ENCODE results near the gene XRCC4.
"Not testable (repeated sequence)": the region's sequence is repeated elsewhere in the genome, so short reads cannot be mapped to it uniquely, and the experiment has no call there.

XRCC4 gene

DNA sequence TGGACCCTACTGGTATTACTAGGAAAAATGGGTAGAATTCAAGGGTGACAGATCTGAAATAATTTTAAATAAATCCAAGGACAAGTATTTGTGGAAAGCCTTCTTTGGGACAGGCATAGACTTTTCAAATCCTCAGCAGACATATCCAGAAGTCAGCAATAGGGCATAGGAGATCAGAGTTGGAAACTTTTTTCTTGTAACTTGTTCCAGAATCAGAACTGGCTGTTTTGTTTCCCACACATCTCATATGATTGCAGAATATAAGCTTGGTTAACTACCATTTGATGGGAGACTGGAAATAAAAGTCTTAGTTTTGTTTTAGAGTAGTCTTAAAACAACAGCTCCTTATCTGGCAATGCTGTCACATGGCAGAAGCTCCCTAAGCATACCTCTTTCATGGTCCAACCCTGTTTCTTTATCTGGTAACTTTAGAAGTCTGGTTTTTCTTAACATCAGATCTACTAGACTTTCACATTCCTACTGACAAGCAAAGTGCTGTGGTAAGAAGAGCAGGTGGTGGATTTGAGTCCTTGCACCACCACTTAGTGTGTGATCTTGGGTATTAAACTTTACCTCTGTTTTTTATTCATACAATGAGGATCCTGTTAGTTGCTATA is 25.1 kb downstream of the XRCC4 start:
- in situ Hi-C loops (cut with MboI; ENCODE audit: low pct_unique_long_range_greater_than_20kb, low sequenced_read_pairs), result no loop called here
- no peak for DNase-seq

DNA sequence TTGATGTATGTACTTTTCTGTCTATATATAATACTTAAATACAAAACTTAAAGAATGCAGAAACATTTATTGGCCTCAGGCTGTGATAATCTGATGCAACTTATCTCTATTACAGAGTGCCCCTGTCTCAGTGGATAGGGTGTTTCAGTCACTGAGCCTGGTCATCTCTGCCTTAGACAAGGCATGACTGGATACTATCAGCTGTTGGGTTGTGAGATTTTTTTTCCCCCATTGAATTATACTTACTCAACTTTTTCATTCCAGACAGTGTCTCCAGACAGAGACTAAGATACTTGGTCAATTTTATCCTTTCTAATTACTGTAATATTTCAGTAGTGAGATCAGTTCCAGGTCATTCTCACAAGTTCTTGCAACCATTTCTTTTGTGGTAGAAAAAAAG is 26.7 kb downstream of the XRCC4 start:
- in situ Hi-C loops (cut with MboI; ENCODE audit: low pct_unique_long_range_greater_than_20kb, low sequenced_read_pairs), result no loop called here
- DNase-seq, result no peak

DNA sequence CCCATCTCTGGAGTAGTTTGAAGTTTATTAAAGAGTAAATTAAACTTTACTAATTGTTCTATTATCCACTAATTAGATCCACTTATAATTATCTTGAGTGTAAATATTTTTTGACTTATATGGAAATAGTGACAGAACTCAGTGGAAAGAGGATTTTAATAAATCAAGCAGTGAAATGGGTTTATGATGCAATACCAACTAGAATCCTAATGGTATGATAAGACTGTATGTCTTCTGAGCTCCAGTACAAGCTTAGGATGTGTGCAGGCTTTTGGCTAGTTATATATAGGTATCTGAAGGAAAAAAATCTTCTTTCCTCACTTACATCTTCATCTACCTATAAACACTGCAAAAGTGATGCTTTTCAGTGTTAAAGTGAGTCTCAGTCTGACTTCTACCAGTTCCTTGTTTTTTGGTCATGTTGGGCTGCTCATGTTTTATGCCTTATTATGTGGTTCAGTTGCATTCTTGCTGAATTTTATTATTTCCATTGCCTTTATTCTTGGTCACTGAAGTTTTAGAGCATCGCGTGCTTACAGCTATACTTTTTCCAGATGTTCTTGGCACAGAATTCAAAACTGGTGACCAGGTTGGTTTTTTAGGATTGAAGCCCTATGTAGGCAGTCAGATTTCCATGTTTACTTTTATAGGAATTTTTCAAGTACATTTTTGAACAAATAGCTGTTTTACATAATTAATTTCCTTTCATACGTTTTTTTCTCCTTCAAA is 30.5 kb downstream of the XRCC4 start:
- no peak for DNase-seq
- in situ Hi-C loops (cut with MboI; ENCODE audit: low pct_unique_long_range_greater_than_20kb, low sequenced_read_pairs), result no loop called here

DNA sequence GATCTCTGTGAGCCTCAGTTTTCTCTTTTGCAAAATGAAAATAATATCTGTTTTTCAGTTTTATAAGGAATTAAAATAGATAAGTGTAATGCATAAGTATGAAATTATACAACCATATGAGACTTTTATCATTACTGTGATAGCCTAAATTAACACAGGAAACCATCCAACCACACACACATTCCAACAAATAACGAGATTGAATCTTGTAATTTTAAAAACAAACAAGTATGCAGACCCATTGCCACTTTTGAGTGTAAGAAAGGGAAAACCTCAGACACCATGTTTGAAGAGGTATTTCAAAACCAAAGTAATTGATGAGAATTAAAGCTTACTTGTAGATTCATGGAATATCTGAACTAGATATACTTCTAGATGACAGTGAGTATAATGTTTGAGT is 32.0 kb downstream of the XRCC4 start:
- DNase-seq, result no peak
- in situ Hi-C loops (cut with MboI; ENCODE audit: low pct_unique_long_range_greater_than_20kb, low sequenced_read_pairs), result no loop called here

DNA sequence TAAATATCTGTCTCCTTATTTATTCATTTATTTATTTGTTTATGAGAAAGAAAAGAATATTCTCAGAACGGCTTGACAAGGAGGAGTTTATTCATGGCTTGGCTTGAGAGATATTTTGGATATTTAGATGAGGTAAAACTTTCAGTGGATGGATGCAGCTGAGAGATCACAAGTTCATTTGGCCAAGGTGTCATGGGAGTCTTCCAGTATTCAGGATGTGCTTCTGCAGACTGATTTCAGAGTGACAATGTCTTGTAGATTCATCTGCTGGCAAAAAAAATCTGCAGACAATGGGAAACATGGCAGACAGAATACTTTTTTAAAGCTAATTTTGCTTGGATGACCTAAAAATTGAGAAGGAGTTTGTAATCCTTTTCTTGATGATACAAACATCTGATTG is 38.5 kb downstream of the XRCC4 start:
- in situ Hi-C loops (cut with MboI; ENCODE audit: low pct_unique_long_range_greater_than_20kb, low sequenced_read_pairs), result no loop called here
- DNase-seq, result no peak

DNA sequence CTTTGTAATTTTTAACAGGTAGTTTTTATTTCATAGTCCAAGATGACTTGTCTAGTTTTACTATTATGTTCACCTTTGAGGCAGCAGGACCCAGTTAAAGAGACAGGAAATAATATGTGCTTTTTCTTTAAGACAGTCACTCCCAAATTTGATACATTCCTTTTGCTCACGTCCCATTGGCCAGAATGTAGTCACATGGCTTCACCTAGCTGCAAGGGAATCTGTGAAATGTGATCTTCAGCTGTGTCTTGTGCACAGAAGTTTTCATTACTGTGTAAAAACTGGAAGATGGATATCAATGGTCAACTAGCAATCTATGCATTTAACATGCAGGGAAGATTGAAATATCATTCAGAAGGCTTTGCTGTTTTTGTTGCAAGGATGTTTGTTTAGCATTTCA is 41.1 kb downstream of the XRCC4 start:
- DNase-seq, result no peak
- in situ Hi-C loops (cut with MboI; ENCODE audit: low pct_unique_long_range_greater_than_20kb, low sequenced_read_pairs), result no loop called here

DNA sequence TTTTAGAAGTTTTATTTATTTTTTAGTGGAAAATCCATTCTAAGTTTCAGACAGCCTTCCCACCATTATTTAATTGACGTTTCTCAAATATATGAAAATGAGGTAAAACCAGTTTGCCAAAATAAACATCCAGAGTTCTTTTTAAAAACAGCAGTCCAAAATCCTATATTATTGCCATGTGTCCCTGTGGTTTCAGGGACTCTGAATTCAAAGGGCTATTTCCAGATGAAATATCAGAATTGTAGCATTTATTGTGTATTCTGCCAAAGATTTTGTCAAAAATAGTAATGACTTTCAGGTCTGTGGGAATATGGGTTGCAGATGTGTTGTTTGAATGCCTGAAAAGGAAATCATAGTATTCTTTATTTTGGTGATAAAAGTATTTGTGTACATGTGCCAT is 41.6 kb downstream of the XRCC4 start:
- no peak for DNase-seq
- in situ Hi-C loops (cut with MboI; ENCODE audit: low pct_unique_long_range_greater_than_20kb, low sequenced_read_pairs), result no loop called here

DNA sequence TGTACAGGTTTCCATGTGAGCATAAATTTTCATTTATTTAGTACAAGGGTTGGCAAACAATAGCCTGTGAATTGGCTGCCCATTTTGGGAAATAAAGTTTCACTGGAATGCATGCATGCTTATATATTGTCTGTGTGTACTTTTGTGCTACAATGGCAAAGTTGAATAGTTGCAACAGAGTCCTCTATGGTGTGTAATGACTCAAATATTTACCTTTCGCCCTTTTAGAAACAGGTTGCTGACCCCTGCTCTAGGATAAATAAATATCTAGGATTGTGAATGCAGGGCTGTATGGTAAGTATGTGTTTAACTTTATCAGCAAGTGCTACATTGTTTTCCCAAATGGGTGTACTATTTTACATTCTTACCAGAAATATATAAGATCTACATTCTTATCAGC is 47.2 kb downstream of the XRCC4 start:
- no peak for DNase-seq
- in situ Hi-C loops (cut with MboI; ENCODE audit: low pct_unique_long_range_greater_than_20kb, low sequenced_read_pairs), result no loop called here

DNA sequence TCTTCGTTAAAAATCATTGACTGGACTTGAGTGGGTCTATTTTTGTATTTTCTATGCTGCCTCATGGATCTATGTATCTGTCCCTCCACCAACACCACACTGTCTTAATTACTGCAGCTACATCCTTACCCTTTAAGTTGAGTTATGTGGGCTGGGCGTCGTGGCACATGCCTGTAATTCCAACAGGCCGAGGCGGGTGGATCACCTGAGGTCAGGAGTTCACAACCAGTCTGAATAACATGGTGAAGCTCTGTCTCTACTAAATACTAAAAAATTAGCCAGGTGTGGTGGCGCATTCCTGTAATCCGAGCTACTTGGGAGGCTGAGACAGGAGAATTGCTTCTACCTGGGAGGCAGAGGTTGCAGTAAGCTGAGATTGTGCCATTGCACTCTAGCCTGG is 48.2 kb downstream of the XRCC4 start:
- DNase-seq, result no peak
- in situ Hi-C loops (cut with MboI; ENCODE audit: low pct_unique_long_range_greater_than_20kb, low sequenced_read_pairs), result no loop called here

DNA sequence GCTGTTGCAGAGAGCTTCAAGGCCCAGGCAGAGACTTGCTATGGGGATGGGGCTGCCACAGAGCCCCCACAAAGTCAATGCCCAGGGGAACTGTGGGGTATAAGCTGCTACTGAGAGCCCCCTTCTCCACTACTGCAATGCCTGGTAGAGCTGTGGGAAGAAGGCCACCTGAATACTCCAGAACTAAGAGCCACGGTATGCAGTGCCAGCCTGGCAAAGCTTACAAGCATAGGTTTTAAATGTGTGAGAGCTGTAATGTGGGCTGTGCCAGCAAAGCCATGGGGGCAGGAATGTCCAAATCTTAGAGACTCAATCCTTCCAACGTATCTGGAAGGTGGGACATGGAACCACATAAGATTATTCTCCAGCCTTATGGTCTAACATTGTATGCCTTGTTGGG is 49.2 kb downstream of the XRCC4 start:
- in situ Hi-C loops (cut with MboI; ENCODE audit: low pct_unique_long_range_greater_than_20kb, low sequenced_read_pairs), result no loop called here
- DNase-seq, result no peak

DNA sequence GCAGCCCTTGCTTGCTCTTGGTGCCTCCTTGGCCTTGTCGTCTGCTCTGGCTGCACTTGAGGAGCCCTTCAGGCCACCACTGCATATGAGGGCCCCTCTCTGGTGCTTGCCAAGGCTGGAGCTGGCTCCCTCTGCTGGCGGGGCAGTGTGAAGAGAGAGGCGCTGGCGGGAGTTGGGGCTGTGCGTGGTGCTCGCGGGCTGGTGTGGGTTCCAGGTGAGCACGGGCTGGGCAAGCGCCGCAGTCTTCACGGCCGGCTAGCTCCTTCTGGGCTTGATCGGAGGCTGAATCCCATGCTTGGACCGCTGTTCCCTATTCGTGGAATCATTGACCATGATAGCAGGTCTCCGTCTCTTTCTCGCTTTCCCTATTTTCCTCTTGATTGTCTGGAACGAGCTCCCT is 56.5 kb downstream of the XRCC4 start:
- no peak for DNase-seq
- in situ Hi-C loops (cut with MboI; ENCODE audit: low pct_unique_long_range_greater_than_20kb, low sequenced_read_pairs), result no loop called here

DNA sequence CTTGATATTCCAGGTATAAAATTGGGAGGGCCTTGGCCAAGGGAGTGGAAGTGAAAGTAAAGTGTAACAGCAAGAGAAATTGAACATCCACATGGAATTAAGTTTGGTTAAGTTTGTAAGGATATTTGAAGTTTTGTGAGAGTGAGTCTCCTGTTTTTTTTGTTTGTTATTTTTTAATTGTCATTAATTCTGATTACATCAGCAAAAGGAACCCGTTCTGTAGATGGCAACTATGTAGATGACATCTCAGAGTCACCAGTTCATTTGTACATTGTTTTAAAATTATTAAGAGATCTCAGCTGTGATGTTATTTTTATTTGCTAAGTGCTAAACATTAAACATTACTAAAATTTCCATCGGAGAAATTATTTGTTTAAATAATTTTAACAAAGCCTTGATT is 65.2 kb downstream of the XRCC4 start:
- in situ Hi-C loops (cut with MboI; ENCODE audit: low pct_unique_long_range_greater_than_20kb, low sequenced_read_pairs), result no loop called here
- DNase-seq, result no peak

DNA sequence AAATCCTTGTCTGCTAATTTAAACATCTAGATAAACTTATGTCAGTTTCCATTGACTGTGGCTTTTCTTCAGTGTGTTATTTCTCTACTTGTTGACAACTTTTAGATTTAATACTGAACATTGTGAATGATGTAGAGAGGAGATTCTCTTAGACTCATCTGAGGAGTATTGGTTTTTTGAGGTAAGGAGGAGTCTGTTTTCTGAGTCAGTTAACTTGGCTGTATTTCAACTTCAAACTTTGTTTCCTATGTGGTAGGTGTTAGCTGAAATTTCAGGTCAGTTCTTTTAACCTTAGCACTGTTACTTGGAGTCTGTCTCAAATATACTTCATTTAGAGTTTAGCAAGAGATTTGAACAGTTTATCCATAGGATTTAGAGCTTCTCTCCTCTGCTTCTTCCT is 67.9 kb downstream of the XRCC4 start:
- in situ Hi-C loops (cut with MboI; ENCODE audit: low pct_unique_long_range_greater_than_20kb, low sequenced_read_pairs), result no loop called here
- no peak for DNase-seq

DNA sequence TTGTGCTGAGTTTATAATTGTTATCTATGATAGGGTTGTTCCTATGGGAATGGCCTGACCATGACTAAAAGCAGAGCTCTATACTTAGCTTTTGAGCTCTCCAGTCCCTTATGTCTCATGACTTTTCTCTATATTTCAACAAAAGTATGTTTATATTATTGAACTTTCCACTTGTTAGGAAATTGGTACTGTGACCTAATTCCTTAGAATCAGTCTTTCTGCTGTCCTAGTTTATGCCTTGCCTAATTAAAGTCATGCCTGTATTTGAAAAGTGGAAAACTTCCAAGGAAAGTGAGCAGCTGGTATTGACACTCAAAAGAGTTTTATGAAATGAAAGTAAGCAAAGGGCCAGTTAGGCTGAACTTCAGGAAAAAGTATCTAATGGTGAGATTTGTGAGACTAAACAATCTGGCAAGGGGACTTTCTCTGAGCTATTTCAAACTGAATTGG is 68.6 kb downstream of the XRCC4 start:
- in situ Hi-C loops (cut with MboI; ENCODE audit: low pct_unique_long_range_greater_than_20kb, low sequenced_read_pairs), result no loop called here
- no peak for DNase-seq

DNA sequence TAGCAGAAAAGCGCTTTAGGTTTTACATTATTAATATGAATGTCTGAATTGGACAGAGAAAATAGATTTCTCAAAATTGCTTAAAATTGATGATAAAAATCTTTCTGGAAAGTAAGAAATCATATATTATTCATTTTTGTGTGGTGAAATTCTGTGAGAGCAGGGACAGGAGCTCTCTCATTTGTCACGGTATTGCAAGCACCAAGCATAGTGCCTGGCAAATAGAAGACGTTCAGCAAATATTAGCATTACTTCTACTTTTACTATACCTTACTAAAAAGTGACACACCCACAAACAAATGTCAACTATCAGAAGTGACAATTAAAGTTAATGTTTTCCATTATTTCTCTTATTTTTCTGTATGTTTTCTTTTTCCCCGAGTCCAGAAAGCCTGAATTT is 69.1 kb downstream of the XRCC4 start:
- DNase-seq, result no peak
- in situ Hi-C loops (cut with MboI; ENCODE audit: low pct_unique_long_range_greater_than_20kb, low sequenced_read_pairs), result no loop called here

DNA sequence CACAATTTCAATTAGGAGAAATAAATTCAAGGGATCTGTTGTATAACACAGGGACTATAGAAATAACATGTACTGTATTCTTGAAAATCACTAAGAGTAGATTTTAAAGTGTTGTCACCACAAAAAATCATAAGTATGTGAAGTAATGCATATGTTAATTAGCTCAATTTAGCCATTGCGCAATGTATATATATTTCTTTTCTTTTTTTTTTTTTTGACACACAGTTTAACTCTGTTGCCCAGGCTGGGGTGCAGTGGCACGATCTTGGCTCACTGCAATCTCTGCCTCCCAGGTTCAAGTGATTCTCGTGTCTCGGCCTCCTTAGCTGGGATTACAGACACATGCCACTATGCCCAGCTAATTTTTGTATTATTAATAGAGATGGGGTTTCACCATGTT is 70.2 kb downstream of the XRCC4 start:
- no peak for DNase-seq
- in situ Hi-C loops (cut with MboI; ENCODE audit: low pct_unique_long_range_greater_than_20kb, low sequenced_read_pairs), result no loop called here

DNA sequence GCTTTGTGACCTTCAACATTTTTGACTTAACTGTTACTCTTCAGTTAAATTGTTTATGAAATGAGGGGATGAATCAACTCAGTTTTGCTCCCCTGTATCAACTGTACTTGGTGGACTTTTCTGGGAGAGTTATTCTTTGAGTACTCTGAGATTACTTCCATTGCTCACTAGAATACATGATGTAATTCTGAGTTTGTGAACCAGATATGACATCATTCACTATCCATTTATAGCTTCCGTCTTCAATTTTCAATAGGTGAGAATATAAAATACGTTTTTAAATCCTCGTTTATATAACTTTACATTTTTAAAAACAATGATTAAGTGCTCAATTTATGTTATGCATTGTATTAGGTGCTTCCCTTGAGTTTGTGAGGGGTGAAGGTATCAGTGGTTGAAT is 71.0 kb downstream of the XRCC4 start:
- DNase-seq, result no peak
- in situ Hi-C loops (cut with MboI; ENCODE audit: low pct_unique_long_range_greater_than_20kb, low sequenced_read_pairs), result no loop called here

DNA sequence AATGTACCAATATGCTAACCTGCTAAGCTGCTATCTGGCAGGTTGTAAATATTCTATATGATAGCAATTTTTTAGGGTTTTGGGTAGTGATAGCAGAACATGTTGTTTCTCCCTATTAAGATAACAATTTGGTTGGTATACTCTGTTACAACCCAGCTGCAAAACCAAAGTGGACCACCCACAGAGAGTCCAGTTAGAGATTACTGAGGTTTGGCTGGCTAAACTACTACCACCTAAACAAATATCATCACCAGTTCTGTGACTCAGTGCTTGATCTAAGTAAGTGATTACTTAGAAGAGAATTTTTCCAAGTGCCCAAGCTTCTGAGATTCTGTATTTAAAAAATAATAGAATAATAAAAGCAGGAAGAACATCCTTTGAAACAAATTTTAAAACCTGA is 72.3 kb downstream of the XRCC4 start:
- in situ Hi-C loops (cut with MboI; ENCODE audit: low pct_unique_long_range_greater_than_20kb, low sequenced_read_pairs), result no loop called here
- DNase-seq, result no peak

DNA sequence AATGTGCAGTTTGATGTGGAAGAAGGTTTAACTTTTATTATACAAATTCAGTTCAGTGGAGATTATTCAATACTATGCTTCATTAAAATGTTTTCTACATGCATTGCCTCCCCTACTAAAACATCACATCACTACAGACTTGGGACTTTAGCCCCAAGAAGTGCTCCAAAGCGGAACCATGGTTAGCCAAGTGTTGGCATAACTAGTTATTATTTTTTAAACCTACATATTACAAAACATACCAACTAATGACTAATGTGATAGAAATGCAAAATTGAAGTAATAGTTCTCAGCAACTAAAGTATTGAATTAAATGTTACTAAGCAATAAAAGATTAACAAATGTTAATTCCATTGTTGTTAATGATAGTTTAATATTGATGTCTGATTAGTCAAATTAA is 74.5 kb downstream of the XRCC4 start:
- DNase-seq, result no peak
- in situ Hi-C loops (cut with MboI; ENCODE audit: low pct_unique_long_range_greater_than_20kb, low sequenced_read_pairs), result no loop called here

DNA sequence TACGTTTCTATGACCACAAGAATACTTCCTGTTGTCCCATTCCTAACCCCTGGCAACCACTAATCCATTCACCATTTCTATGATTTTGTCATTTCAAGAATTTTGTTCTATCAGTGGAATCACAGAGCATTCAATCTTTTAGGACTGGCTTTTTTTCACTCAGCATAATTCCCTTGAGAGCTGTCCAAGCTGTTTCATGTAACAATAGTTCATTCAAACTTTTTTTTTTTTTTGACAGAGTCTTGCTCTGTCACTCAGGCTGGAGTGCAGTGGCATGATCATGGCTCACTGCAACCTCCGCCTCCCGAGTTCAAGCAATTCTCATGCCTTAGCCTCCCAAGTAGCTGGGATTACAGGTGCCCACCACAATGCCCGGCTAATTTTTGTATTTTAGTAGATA is 75.6 kb downstream of the XRCC4 start:
- DNase-seq; in situ Hi-C loops (cut with MboI; ENCODE audit: low pct_unique_long_range_greater_than_20kb, low sequenced_read_pairs): not testable (repeated sequence)

DNA sequence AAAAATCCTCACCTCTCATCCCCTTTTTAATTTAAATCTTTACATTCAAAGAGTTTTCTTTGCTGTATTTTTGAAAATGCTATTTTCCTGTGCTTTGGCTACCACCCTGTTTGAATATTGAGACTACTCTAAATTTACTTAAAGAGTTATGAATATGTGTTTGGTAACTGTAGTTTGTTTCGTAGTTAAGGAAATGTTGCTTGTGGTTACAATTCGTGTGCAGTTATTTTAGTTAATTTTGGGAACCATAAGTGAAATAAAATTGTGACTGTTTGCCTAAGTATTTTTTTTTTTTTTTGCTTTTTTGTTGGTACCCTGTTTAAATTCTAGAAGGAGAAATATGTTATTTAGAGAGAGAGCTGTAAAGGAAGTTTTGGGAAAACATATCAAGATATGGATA is 78.7 kb downstream of the XRCC4 start:
- DNase-seq, result no peak
- in situ Hi-C loops (cut with MboI; ENCODE audit: low pct_unique_long_range_greater_than_20kb, low sequenced_read_pairs), result no loop called here
